Neural crest cell (in vitro differentiated cells): ENCODE measurements around the gene GMPR. TPM values are rescaled to one million over a fixed set of nuclear protein-coding genes. Genes with fewer than 3 reads are reported as not detected.

ENCODE experiments used
- DNase-seq: peaks from one replicate; pipeline ENCODE4 v3.0.0; 2021; ENCODE audit warnings: low read depth, mixed read lengths, low spot score
- H3K27ac Mint-ChIP-seq: one replicate; pipeline ENCODE4 v1.8.0; 2021; ENCODE audit warnings: mild to moderate bottlenecking, mixed read lengths; ENCODE audit not compliant: unreplicated experiment
- H3K27me3 Mint-ChIP-seq: 2 replicates; pipeline ENCODE4 v1.8.0; 2021; ENCODE audit warnings: low read depth, mild to moderate bottlenecking, mixed read lengths
- H3K36me3 Mint-ChIP-seq: 2 replicates; pipeline ENCODE4 v1.8.0; 2021; ENCODE audit warnings: low read depth, mild to moderate bottlenecking, mixed read lengths
- H3K4me1 Mint-ChIP-seq: 2 replicates; pipeline ENCODE4 v1.8.0; 2021; ENCODE audit warnings: mixed read lengths
- H3K4me3 Mint-ChIP-seq: one replicate; pipeline ENCODE4 v1.8.0; 2021; ENCODE audit warnings: mild to moderate bottlenecking, mixed read lengths
- H3K9me3 Mint-ChIP-seq: 2 replicates; pipeline ENCODE4 v1.8.0; 2021; ENCODE audit warnings: mixed read lengths
- CTCF ChIP-seq: fragments of 200-600 bp; sonication (generic); conservative IDR thresholded peaks from 2 replicates; pipeline ENCODE4 v1.5.0; 2021; ENCODE audit warnings: antibody characterized with exemption, mild to moderate bottlenecking
- total RNA-seq: library from RNA; stranded (reverse); gene quantifications from 2 replicates; pipeline ENCODE4 v1.2.1, GENCODE V29; 2021

GMPR gene
- total RNA-seq, 1 donor from 2014 or later = 0.16 TPM

GRCh38 chr6:16199804-16200203 lies 38.6 kb upstream of the GMPR start:
- H3K4me3 Mint-ChIP-seq = no peak overlapping the region
- H3K4me1 Mint-ChIP-seq = peaks cover 35% of the 10 kb centered on the region
- DNase-seq = no peak
- no peaks in the 10 kb centered on the region for H3K36me3 Mint-ChIP-seq
- H3K9me3 Mint-ChIP-seq = no peaks in the 10 kb centered on the region
- H3K27me3 Mint-ChIP-seq = peaks cover 66% of the 10 kb centered on the region
- no peak for TF ChIP-seq CTCF
- H3K27ac Mint-ChIP-seq = no peak overlapping the region

DNA sequence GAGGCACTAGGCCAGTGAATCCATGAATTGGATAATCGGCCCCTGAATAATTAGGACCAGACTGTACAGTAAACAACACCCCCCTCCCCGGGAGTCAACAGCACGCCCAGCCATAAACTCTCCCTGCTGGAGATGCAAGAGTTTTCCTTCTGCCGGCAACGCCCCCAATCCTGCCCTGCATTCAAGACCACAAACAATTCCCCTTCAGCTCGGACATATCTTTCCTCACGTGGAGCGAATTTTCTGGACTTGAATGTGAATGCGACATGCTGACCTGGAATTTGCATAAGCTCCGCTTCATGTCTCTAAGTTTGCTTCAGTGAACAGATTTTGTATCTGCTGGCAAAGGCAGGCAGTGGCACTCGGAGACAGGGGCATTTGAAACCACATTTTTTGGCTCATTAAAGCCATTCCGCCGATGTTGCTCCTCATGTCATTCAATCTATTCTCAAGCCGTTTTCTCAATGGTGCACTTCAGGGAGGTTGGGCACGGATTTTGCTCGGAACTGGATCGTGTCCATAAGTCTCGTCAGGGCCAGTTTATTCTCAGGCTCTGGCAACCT lies 38.0 kb upstream of the GMPR start:
- no peaks in the 10 kb centered on the region for H3K9me3 Mint-ChIP-seq
- peak overlapping the region; percentile 7 for H3K4me3 Mint-ChIP-seq
- TF ChIP-seq CTCF = no peak
- peaks cover 41% of the 10 kb centered on the region for H3K4me1 Mint-ChIP-seq
- H3K36me3 Mint-ChIP-seq = no peaks in the 10 kb centered on the region
- DNase-seq = no peak
- H3K27me3 Mint-ChIP-seq = peaks cover 63% of the 10 kb centered on the region
- peak overlapping the region; percentile 15 for H3K27ac Mint-ChIP-seq

DNA sequence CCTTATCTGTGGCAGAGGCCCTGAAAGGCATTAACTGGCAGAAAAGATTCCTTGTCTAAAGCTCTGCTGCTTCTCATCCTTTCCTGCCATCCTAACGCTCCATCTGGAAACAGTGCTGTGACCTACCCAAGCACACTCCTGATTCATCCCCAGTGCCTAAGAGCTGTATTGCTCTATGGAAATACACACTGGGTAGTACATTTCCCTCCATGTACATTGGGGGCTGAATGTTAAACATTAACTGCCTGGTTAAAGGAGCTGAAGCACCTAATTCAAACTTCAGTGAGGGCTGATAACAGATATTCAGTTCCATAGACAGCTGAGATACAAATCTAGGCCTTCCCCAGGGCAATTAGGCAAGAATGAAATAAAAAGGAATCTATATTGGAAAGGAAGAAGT lies 36.7 kb upstream of the GMPR start:
- Mint-ChIP-seq H3K36me3 (no peaks in the 10 kb centered on the region), H3K9me3 (peaks cover 2% of the 10 kb centered on the region), H3K27me3 (peaks cover 60% of the 10 kb centered on the region), H3K4me1 (peaks cover 49% of the 10 kb centered on the region), H3K4me3 (no peak overlapping the region), H3K27ac (no peak overlapping the region)
- no peak for TF ChIP-seq CTCF
- no peak for DNase-seq

- H3K4me3 Mint-ChIP-seq = peak overlapping the region; percentile 50
- peaks cover 54% of the 10 kb centered on the region for H3K4me1 Mint-ChIP-seq
- DNase-seq = no peak
- no peaks in the 10 kb centered on the region for H3K36me3 Mint-ChIP-seq
- peaks cover 64% of the 10 kb centered on the region for H3K27me3 Mint-ChIP-seq
- peaks cover 2% of the 10 kb centered on the region for H3K9me3 Mint-ChIP-seq
- TF ChIP-seq CTCF = no peak
- H3K27ac Mint-ChIP-seq = peak overlapping the region; percentile 63
These were observed 33.6 kb upstream of the GMPR start for GRCh38 chr6:16204653-16205376.

- peak; percentile 43 for DNase-seq
- peaks cover 60% of the 10 kb centered on the region for H3K27me3 Mint-ChIP-seq
- no peak for TF ChIP-seq CTCF
- peak overlapping the region; percentile 75 for H3K27ac Mint-ChIP-seq
- H3K9me3 Mint-ChIP-seq = peaks cover 2% of the 10 kb centered on the region
- peak overlapping the region; percentile 50 for H3K4me3 Mint-ChIP-seq
- H3K36me3 Mint-ChIP-seq = no peaks in the 10 kb centered on the region
- H3K4me1 Mint-ChIP-seq = peaks cover 47% of the 10 kb centered on the region
These were observed 32.8 kb upstream of the GMPR start for GRCh38 chr6:16205377-16206144.
